Measurements from ENCODE around the gene SUPT6H.

Gene SUPT6H

DNA sequence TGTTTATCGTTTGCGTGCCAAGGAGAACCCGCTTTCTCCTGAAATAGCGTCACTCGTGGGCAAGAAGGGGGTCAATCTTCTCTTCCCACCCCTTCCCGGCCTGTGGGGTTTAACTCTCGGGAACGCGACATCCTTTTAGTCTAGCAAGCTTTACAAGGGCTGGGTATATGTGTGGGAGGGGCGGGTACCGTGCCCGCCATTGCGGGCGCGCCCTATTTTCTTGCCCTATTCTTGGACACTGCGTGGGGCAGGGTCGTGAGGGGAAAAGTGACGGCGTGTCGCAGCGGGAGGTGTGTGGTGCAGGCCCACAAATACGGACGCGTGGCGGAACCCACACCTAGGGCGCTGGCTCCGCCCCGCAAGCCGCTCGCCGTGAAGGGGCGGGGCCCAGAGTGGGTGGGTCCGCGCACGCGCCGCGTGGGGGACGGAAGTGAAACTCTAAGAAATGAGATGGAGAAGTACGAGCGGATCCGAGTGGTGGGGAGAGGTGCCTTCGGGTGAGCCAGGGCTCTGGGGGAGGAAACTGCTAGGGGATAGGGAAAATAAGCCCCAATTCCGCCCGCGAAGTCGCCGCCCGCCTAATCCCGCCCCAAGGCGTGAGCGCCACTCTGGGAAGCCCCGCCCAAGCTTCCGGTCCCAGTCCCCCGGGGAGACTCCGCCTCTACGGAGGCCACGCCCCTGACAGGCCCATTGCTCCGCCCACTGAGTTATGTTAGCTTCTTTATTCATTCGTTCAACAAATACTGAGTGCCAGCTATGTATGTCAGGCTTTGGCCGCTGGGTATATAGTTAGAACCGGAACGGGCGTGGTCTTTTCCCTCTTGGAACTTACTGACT is 66.6 kb downstream of the SUPT6H start, which contains the start of gene NEK8:
Gene NEK8, plus strand, starts transcription at position 425 of the 837 bp plus-strand sequence. Its CDS starts 26 bp downstream, at position 451.
- Histone ChIP-seq H3K27ac (ENCODE audit: extremely low read depth, low read depth, low read length) (peak within 1 kb of the TSS; percentile 73), H3K9me3 (ENCODE audit: control insufficient read depth, insufficient read depth, low read depth, low read length) (no peaks in the 10 kb centered on the region), H3K4me1 (ENCODE audit: control insufficient read depth, insufficient read depth, low read length) (no peaks in the 10 kb centered on the region), H3K36me3 (ENCODE audit: control insufficient read depth in 2 of 2, insufficient read depth in 1 of 2, low read length in 2 of 2) (peaks cover 0 to 17% of the 10 kb centered on the region in 2 experiments; a peak in 2 of 3 replicates), H3K4me3 (ENCODE audit: low read depth, low read length) (peak within 1 kb of the TSS; percentile 87)
- POLR2A ChIA-PET: interaction anchor here (0.5 to 6.7 kb wide), 17 partner anchors 9 to 237 kb away, joined by 3 to 448 read pairs (median 11); partner anchors contain the start of genes BLTP2, FAM222B, FLOT2 and PHF12
- CTCF ChIA-PET: interaction anchor here (0.6 to 13.6 kb wide), 22 partner anchors 12 to 388 kb away, joined by 3 to 445 read pairs (median 8); partner anchors contain the start of genes BLTP2, DHRS13, FLOT2 and PROCA1
- TF ChIP-seq EGR2 (tag by site-specific recombination; IDR thresholded peaks at IDR 0.05; ENCODE audit: low read depth) (peak; percentile 80), ZNF202 (tag by site-specific recombination; IDR thresholded peaks at IDR 0.05; ENCODE audit: borderline replicate concordance) (no peak), ZNF76 (tag by site-specific recombination; IDR thresholded peaks at IDR 0.05; ENCODE audit: borderline replicate concordance, low read depth) (peak; percentile 4; the same call in 1 of the 2 replicates), ZNF175 (tag by site-specific recombination; IDR thresholded peaks at IDR 0.05) (no peak), ZNF501 (tag by site-specific recombination; IDR thresholded peaks at IDR 0.05) (peak; percentile 47; the same call in 1 of the 2 replicates), ZNF488 (tag by site-specific recombination; IDR thresholded peaks at IDR 0.05) (no peak), ZSCAN16 (tag by site-specific recombination; IDR thresholded peaks at IDR 0.05) (no peak), SP3 (tag by site-specific recombination; IDR thresholded peaks at IDR 0.05) (peak; percentile 98), ZNF2 (tag by site-specific recombination; IDR thresholded peaks at IDR 0.05) (peak; percentile 54; the same call in 1 of the 2 replicates), KLF10 (tag by site-specific recombination; IDR thresholded peaks at IDR 0.05) (peak; percentile 81), ZFHX2 (tag by site-specific recombination; conservative IDR thresholded peaks at IDR 0.05) (peak; percentile 88), ZBTB26 (tag by site-specific recombination; optimal IDR thresholded peaks at IDR 0.05) (peak; percentile 85), ZBTB21 (tag by site-specific recombination; IDR thresholded peaks at IDR 0.05) (peak; percentile 28; the same call in 1 of the 2 replicates), ZBTB10 (tag by site-specific recombination; IDR thresholded peaks at IDR 0.05) (peak; percentile 53; the same call in 1 of the 2 replicates), ZFP37 (tag by site-specific recombination; IDR thresholded peaks at IDR 0.05) (0 out of 2 replicates have a peak, but pooled peaks have one; percentile 50), GLIS1 (tag by site-specific recombination; IDR thresholded peaks at IDR 0.05) (peak; percentile 94), ZBTB7A (tag by site-specific recombination; IDR thresholded peaks at IDR 0.05; ENCODE audit: low read depth) (peak; percentile 63; the same call in 1 of the 2 replicates), MYNN (tag by site-specific recombination; IDR thresholded peaks at IDR 0.05; ENCODE audit: borderline replicate concordance) (no peak), ZNF24 (tag by site-specific recombination; IDR thresholded peaks at IDR 0.05) (peak; percentile 39; the same call in 1 of the 2 replicates), ZEB2 (tag by site-specific recombination; IDR thresholded peaks at IDR 0.05) (peak; percentile 7; the same call in 1 of the 2 replicates), SP7 (tag by site-specific recombination; IDR thresholded peaks at IDR 0.05) (peak; percentile 38; the same call in 1 of the 2 replicates), ZNF701 (tag by site-specific recombination; IDR thresholded peaks at IDR 0.05) (no peak)
- TF ChIP-seq, protein P1, sequence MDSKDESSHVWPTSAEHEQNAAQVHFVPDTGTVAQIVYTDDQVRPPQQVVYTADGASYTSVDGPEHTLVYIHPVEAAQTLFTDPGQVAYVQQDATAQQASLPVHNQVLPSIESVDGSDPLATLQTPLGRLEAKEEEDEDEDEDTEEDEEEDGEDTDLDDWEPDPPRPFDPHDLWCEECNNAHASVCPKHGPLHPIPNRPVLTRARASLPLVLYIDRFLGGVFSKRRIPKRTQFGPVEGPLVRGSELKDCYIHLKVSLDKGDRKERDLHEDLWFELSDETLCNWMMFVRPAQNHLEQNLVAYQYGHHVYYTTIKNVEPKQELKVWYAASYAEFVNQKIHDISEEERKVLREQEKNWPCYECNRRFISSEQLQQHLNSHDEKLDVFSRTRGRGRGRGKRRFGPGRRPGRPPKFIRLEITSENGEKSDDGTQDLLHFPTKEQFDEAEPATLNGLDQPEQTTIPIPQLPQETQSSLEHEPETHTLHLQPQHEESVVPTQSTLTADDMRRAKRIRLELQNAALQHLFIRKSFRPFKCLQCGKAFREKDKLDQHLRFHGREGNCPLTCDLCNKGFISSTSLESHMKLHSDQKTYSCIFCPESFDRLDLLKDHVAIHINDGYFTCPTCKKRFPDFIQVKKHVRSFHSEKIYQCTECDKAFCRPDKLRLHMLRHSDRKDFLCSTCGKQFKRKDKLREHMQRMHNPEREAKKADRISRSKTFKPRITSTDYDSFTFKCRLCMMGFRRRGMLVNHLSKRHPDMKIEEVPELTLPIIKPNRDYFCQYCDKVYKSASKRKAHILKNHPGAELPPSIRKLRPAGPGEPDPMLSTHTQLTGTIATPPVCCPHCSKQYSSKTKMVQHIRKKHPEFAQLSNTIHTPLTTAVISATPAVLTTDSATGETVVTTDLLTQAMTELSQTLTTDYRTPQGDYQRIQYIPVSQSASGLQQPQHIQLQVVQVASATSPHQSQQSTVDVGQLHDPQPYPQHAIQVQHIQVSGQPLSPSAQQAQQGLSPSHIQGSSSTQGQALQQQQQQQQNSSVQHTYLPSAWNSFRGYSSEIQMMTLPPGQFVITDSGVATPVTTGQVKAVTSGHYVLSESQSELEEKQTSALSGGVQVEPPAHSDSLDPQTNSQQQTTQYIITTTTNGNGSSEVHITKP (tag by site-specific recombination; IDR thresholded peaks at IDR 0.05): peak; percentile 29
- TF ChIP-seq, protein P2, sequence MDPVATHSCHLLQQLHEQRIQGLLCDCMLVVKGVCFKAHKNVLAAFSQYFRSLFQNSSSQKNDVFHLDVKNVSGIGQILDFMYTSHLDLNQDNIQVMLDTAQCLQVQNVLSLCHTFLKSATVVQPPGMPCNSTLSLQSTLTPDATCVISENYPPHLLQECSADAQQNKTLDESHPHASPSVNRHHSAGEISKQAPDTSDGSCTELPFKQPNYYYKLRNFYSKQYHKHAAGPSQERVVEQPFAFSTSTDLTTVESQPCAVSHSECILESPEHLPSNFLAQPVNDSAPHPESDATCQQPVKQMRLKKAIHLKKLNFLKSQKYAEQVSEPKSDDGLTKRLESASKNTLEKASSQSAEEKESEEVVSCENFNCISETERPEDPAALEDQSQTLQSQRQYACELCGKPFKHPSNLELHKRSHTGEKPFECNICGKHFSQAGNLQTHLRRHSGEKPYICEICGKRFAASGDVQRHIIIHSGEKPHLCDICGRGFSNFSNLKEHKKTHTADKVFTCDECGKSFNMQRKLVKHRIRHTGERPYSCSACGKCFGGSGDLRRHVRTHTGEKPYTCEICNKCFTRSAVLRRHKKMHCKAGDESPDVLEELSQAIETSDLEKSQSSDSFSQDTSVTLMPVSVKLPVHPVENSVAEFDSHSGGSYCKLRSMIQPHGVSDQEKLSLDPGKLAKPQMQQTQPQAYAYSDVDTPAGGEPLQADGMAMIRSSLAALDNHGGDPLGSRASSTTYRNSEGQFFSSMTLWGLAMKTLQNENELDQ (tag by site-specific recombination; IDR thresholded peaks at IDR 0.05; ENCODE audit: low read depth): no peak
